HCT116 (cell line): ENCODE data around the gene FBXL17.

Source experiments
- CTCF ChIP-seq, 3 experiments: fragments of 200-600 bp in 1 of 3; sonication (generic) in 1 of 3; IDR thresholded peaks in 2 of 3; conservative IDR thresholded peaks in 1 of 3; 2 replicates each; pipeline ENCODE4 v1.5.1; 2012 to 2017; ENCODE audit warnings: low read depth in 2 of 3, low read length in 2 of 3, antibody characterized with exemption in 1 of 3, borderline replicate concordance in 1 of 3, control low read depth in 1 of 3, mild to moderate bottlenecking in 1 of 3, mixed read lengths in 1 of 3, mixed run types in 1 of 3, moderate library complexity in 1 of 3; ENCODE audit not compliant: insufficient read depth in 1 of 3
- EZH2phosphoT487 ChIP-seq: fragments of 200-600 bp; IDR thresholded peaks from 2 replicates; pipeline ENCODE4 v1.6.1; 2018; ENCODE audit warnings: antibody characterized with exemption, borderline replicate concordance
- JUND ChIP-seq: IDR thresholded peaks from 2 replicates; pipeline ENCODE4 v1.6.1; 2012
- POLR2A ChIP-seq: IDR thresholded peaks from 2 replicates; pipeline ENCODE4 v1.7.0; 2011; ENCODE audit warnings: borderline replicate concordance; ENCODE audit not compliant: insufficient read depth, insufficient read length; ENCODE audit errors: extremely low read depth
- POLR2AphosphoS5 ChIP-seq: IDR thresholded peaks from 2 replicates; pipeline ENCODE4 v1.6.1; 2011; ENCODE audit warnings: mild to moderate bottlenecking, low read depth, low read length, moderate library complexity
- SIN3A ChIP-seq: IDR thresholded peaks from 2 replicates; pipeline ENCODE4 v1.6.1; 2012; ENCODE audit warnings: low read depth

- TF ChIP-seq POLR2A = no peak
- TF ChIP-seq EZH2phosphoT487 = no peak
- TF ChIP-seq CTCF (IDR thresholded peaks at IDR 0.05 in 2 of 3, conservative IDR thresholded peaks at IDR 0.05 in 1 of 3; ENCODE audit: borderline replicate concordance in 1 of 3, insufficient read depth in 1 of 3, low read depth in 2 of 3, low read length in 2 of 3) = no peak
- no peak for TF ChIP-seq SIN3A
- TF ChIP-seq POLR2AphosphoS5 = no peak
- TF ChIP-seq JUND = no peak
Observed at GRCh38 chr5:108430931-108431608, 49.2 kb upstream of the FBXL17 start.
